ENCODE results near the gene CYP46A1.

Gene CYP46A1

DNA sequence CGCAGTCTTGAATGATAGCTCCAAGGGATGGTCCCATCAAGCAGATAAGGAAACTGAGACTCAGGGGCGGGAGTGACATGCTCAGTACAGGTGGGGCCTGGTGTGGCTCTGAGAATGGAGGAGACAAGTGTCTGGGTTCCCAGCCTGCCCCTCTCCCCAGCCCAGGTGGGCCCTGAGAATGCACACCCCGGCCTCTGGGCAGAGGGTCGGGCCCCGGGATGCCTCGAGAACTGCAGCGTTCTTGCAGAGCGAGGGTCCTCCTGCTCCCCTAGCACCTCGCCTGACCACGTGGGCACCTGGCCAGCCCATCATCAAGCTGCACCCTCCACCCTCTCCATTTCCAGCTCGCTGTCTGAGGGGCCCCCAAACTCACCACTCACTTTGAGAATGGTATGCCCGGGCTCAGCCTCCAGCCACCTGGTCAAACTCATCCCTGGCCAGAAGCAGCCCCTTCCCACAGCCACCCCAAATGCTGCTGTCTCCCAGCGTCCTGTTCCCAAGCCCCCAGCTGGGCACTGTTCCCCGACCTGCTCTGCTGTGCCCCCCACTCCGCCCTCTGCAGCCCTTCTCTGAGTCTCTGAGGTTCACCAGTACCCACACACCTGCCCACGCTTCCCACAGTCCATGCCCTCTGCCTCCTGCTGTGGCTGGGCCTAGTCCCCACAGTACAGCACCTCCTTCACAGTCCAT, 44.3 kb downstream of the CYP46A1 start:
- no peak overlapping the region for H3K4me2 ChIP-seq
- TF ChIP-seq CTCF (conservative IDR thresholded peaks at IDR 0.05; ENCODE audit: low read depth, low read length), result no peak
- no peak overlapping the region for H2AFZ ChIP-seq (ENCODE audit: low read depth)
- H3K36me3 ChIP-seq (ENCODE audit: insufficient read depth), result no peaks in the 10 kb centered on the region
- H3K4me1 ChIP-seq (ENCODE audit: low read depth, poor library complexity, severe bottlenecking), result no peaks in the 10 kb centered on the region
- H3K4me3 ChIP-seq (IDR thresholded peaks at IDR 0.05; ENCODE audit: insufficient read depth, low read depth, low read length), result no peak overlapping the region
- no peak overlapping the region for H3K9ac ChIP-seq
- no peak overlapping the region for H3K27ac ChIP-seq
- peaks cover 7% of the 10 kb centered on the region; the same call in 1 of the 2 replicates for H3K27me3 ChIP-seq (ENCODE audit: insufficient read depth, low read depth)
- no peaks in the 10 kb centered on the region for H3K79me2 ChIP-seq (ENCODE audit: insufficient read depth, low read depth)
- no peaks in the 10 kb centered on the region for H4K20me1 ChIP-seq (ENCODE audit: insufficient read depth)

DNA sequence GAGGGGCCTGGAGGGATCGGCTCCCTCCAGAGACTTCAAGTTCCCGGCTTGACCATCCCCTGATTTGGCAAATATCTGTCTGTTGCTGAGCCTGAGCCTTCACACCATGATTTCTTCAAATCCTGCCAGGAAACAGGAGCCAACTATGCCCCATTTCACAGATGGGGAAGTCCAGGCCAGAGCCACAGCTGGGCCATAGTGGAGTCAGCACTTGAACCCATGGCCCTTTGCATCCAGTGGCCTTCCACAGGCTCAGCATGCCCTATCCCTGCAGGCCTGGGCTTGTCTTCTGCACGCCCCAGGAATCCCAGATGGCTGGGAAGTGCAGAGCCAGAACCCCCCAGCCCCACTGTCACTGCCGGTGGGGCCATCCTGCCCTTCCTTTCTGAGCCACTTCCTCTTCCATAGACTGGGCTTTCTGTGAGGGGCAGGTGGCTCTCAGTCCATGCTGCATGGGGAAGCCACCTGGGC, 44.9 kb downstream of the CYP46A1 start:
- no peaks in the 10 kb centered on the region for H3K4me1 ChIP-seq (ENCODE audit: low read depth, poor library complexity, severe bottlenecking)
- H3K4me3 ChIP-seq (IDR thresholded peaks at IDR 0.05; ENCODE audit: insufficient read depth, low read depth, low read length), result no peak overlapping the region
- no peaks in the 10 kb centered on the region for H3K79me2 ChIP-seq (ENCODE audit: insufficient read depth, low read depth)
- no peak overlapping the region for H3K9ac ChIP-seq
- peaks cover 7% of the 10 kb centered on the region; the same call in 1 of the 2 replicates for H3K27me3 ChIP-seq (ENCODE audit: insufficient read depth, low read depth)
- no peaks in the 10 kb centered on the region for H3K36me3 ChIP-seq (ENCODE audit: insufficient read depth)
- H2AFZ ChIP-seq (ENCODE audit: low read depth), result no peak overlapping the region
- no peak for TF ChIP-seq CTCF (conservative IDR thresholded peaks at IDR 0.05; ENCODE audit: low read depth, low read length)
- no peak overlapping the region for H3K4me2 ChIP-seq
- H4K20me1 ChIP-seq (ENCODE audit: insufficient read depth), result no peaks in the 10 kb centered on the region
- H3K27ac ChIP-seq, result no peak overlapping the region

DNA sequence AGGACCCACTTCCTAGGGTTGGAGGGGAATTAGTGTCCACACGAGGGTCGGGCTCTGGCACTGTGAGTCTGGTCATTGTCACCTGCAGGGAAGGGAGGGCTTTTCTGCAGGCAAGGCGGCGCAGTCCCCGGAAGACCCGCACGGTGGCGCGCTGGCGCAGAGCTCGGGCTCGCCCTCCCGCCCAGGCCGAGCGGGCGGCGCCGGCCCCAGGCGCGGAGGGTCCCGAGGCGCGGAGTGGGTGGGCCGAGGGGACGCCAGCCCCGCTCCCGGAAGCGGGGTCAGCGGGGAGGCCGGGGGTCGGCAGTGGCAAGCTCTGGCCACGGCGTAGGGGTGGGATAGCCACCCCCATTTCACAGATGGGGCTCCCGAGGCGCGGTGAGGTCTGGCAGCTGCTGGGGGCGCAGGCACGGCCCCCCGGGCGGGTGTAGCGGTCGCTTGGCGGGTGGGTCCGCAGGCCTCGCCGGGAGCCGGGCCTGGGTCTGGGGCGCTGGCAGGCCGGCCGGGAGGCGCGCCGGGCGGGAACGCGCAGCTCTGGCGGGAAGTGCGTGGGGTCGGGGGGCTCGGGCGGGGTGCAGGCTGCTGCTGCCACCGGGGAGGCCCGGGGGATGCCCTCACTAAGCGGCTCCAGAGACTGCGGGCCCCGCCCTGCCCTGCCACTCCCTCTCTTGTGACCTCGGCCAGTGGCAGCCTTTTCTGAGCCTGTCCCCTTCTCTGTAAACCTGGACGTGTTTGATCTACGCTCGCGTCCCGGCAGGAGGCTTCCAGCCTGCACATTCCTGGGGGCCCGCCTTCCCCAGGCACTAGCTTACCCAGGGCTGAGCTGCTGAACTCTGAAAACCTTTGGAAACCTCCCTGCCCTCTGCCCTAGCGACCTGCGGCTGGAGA, 46.1 kb downstream of the CYP46A1 start:
- Histone ChIP-seq H3K9ac (peak overlapping the region; percentile 27; the same call in 1 of the 2 replicates), H3K4me3 (IDR thresholded peaks at IDR 0.05; ENCODE audit: insufficient read depth, low read depth, low read length) (no peak overlapping the region)

More for the DNA sequence above, 46.1 kb downstream of the CYP46A1 start:
- H4K20me1 ChIP-seq (ENCODE audit: insufficient read depth), result no peaks in the 10 kb centered on the region
- no peak overlapping the region for H3K27ac ChIP-seq
- TF ChIP-seq CTCF (conservative IDR thresholded peaks at IDR 0.05; ENCODE audit: low read depth, low read length), result peak; percentile 72
- no peaks in the 10 kb centered on the region for H3K4me1 ChIP-seq (ENCODE audit: low read depth, poor library complexity, severe bottlenecking)
- peaks cover 7% of the 10 kb centered on the region; the same call in 1 of the 2 replicates for H3K27me3 ChIP-seq (ENCODE audit: insufficient read depth, low read depth)
- no peaks in the 10 kb centered on the region for H3K79me2 ChIP-seq (ENCODE audit: insufficient read depth, low read depth)
- H3K36me3 ChIP-seq (ENCODE audit: insufficient read depth), result no peaks in the 10 kb centered on the region
- H3K4me2 ChIP-seq, result peak overlapping the region; percentile 54
- peak overlapping the region; percentile 76 for H2AFZ ChIP-seq (ENCODE audit: low read depth)

Data from KMS-11 (cell line).